Breast epithelium (tissue), 3 donors: ENCODE results near the gene SFXN5.

Experiments
- POLR2A ChIP-seq: fragments of 450-650 bp; IDR thresholded peaks from one replicate; pipeline ENCODE4 v1.6.1; 2016; ENCODE audit warnings: antibody characterized with exemption, mild to moderate bottlenecking, moderate library complexity
- TF ChIP-seq, protein P1 (sequence below), 3 donors: fragments of 450-650 bp; IDR thresholded peaks; one replicate each; pipeline ENCODE4 v1.5.1; 2016 to 2017; ENCODE audit warnings: antibody characterized with exemption in 3 of 3, mild to moderate bottlenecking in 3 of 3, moderate library complexity in 3 of 3

DNA sequence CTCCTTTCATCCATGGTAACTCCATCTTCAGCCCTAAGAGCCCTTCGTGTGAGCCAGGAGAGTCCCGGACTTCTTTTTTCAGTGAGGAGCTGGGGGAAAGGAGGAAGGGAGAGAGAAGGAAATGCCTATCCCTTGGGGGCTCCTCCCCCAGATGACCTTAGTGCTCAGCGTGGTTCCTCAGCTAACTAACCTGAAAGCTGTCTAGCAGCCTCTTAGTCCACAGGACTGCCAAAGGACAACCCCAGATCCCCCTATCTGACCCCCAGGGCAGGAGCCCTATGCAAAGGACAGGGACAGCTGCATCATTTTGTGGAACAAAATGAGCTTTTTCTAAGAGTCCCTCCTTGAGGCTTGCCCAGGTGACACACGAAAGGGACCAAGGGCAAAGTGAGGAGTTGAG, 176.4 kb downstream of the SFXN5 start:
- no peak for TF ChIP-seq POLR2A
- TF ChIP-seq, protein P1, sequence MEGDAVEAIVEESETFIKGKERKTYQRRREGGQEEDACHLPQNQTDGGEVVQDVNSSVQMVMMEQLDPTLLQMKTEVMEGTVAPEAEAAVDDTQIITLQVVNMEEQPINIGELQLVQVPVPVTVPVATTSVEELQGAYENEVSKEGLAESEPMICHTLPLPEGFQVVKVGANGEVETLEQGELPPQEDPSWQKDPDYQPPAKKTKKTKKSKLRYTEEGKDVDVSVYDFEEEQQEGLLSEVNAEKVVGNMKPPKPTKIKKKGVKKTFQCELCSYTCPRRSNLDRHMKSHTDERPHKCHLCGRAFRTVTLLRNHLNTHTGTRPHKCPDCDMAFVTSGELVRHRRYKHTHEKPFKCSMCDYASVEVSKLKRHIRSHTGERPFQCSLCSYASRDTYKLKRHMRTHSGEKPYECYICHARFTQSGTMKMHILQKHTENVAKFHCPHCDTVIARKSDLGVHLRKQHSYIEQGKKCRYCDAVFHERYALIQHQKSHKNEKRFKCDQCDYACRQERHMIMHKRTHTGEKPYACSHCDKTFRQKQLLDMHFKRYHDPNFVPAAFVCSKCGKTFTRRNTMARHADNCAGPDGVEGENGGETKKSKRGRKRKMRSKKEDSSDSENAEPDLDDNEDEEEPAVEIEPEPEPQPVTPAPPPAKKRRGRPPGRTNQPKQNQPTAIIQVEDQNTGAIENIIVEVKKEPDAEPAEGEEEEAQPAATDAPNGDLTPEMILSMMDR (IDR thresholded peaks at IDR 0.05), result no peak
